ENCODE measurements around the gene ELP1. TPM values are rescaled to one million over a fixed set of nuclear protein-coding genes. Genes with fewer than 3 reads are reported as not detected.

The ELP1 gene
- total RNA-seq, 1 experiment from 2014 or later, result 27.9 TPM

DNA sequence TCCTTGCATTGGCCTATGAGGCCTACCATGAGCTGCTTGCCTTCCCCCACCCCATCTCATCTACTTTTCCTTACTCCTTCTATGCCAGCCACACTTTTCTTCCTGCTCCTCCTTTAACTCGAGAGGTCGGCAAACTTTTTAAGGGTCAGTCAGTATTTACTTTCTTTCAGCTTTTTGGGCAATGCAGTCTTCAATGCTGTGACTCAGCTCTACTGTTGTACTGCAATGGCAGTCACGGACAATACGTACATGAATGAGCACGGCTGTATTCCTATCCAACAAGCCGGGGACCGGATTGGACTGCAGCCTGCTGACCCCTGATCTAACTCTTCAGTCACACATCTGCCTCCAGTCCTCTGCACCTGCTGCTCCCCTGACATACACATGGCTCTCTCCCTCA, 72.5 kb downstream of the ELP1 start (continued):
- TF ChIP-seq CTCF (IDR thresholded peaks at IDR 0.05), result no peak
- TF ChIP-seq FOXP1 (CRISPR knock-in tag; IDR thresholded peaks at IDR 0.05; ENCODE audit: borderline replicate concordance), result no peak

GRCh38 chr9:108860764-108861163, 73.2 kb downstream of the ELP1 start:
- Mint-ChIP-seq H3K36me3 (no peaks in the 10 kb centered on the region), H3K9me3 (no peaks in the 10 kb centered on the region), H3K27me3 (ENCODE audit: low read depth) (no peaks in the 10 kb centered on the region), H3K4me1 (no peaks in the 10 kb centered on the region), H3K27ac (no peak overlapping the region), H3K4me3 (no peak overlapping the region)
- DNase-seq (ENCODE audit: low spot score), result no peak
- ChIA-PET CTCF (no interaction called here), POLR2A (no interaction called here)
- ATAC-seq, result no peak
- TF ChIP-seq, protein P1, sequence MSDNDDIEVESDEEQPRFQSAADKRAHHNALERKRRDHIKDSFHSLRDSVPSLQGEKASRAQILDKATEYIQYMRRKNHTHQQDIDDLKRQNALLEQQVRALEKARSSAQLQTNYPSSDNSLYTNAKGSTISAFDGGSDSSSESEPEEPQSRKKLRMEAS (CRISPR knock-in tag; IDR thresholded peaks at IDR 0.05), result no peak
- no peak for TF ChIP-seq ETV6 (CRISPR knock-in tag; IDR thresholded peaks at IDR 0.05)
- TF ChIP-seq AFF4 (CRISPR knock-in tag; IDR thresholded peaks at IDR 0.05; ENCODE audit: borderline replicate concordance), result no peak
- TF ChIP-seq FOXP1 (CRISPR knock-in tag; IDR thresholded peaks at IDR 0.05; ENCODE audit: borderline replicate concordance), result no peak
- TF ChIP-seq KAT7 (CRISPR knock-in tag; IDR thresholded peaks at IDR 0.05; ENCODE audit: borderline replicate concordance), result no peak
- TF ChIP-seq, protein P2, sequence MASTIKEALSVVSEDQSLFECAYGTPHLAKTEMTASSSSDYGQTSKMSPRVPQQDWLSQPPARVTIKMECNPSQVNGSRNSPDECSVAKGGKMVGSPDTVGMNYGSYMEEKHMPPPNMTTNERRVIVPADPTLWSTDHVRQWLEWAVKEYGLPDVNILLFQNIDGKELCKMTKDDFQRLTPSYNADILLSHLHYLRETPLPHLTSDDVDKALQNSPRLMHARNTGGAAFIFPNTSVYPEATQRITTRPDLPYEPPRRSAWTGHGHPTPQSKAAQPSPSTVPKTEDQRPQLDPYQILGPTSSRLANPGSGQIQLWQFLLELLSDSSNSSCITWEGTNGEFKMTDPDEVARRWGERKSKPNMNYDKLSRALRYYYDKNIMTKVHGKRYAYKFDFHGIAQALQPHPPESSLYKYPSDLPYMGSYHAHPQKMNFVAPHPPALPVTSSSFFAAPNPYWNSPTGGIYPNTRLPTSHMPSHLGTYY (CRISPR knock-in tag; IDR thresholded peaks at IDR 0.05), result no peak
- no peak for TF ChIP-seq NR1H2 (CRISPR knock-in tag; IDR thresholded peaks at IDR 0.05)
- no peak for TF ChIP-seq TP53 (CRISPR knock-in tag; IDR thresholded peaks at IDR 0.05)
- no peak for TF ChIP-seq ZNF138 (CRISPR knock-in tag; conservative IDR thresholded peaks at IDR 0.05)
- TF ChIP-seq CTCF (IDR thresholded peaks at IDR 0.05), result no peak
- TF ChIP-seq, protein P3, sequence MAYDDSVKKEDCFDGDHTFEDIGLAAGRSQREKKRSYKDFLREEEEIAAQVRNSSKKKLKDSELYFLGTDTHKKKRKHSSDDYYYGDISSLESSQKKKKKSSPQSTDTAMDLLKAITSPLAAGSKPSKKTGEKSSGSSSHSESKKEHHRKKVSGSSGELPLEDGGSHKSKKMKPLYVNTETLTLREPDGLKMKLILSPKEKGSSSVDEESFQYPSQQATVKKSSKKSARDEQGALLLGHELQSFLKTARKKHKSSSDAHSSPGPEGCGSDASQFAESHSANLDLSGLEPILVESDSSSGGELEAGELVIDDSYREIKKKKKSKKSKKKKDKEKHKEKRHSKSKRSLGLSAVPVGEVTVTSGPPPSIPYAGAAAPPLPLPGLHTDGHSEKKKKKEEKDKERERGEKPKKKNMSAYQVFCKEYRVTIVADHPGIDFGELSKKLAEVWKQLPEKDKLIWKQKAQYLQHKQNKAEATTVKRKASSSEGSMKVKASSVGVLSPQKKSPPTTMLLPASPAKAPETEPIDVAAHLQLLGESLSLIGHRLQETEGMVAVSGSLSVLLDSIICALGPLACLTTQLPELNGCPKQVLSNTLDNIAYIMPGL (CRISPR knock-in tag; IDR thresholded peaks at IDR 0.05), result no peak
- no peak for TF ChIP-seq GRHL2 (CRISPR knock-in tag; IDR thresholded peaks at IDR 0.05; ENCODE audit: insufficient replicate concordance, severe bottlenecking)
- no peak for TF ChIP-seq ZNF281 (CRISPR knock-in tag; IDR thresholded peaks at IDR 0.05)
- no peak for TF ChIP-seq E2F4 (CRISPR knock-in tag; IDR thresholded peaks at IDR 0.05; ENCODE audit: borderline replicate concordance, low read depth)
- no peak for TF ChIP-seq USF1 (CRISPR knock-in tag; IDR thresholded peaks at IDR 0.05)
- TF ChIP-seq NFE2L1 (CRISPR knock-in tag; IDR thresholded peaks at IDR 0.05), result no peak
- TF ChIP-seq ATF2 (CRISPR knock-in tag; IDR thresholded peaks at IDR 0.05; ENCODE audit: borderline replicate concordance, low read depth), result no peak

Data from WTC11 (cell line).